Activated T-cell treated with anti-CD3 and anti-CD28 coated beads for 24 hours (primary cell): ENCODE measurements around the gene USB1.

Experiments used
- DNase-seq: peaks from one replicate; pipeline ENCODE4 v3.0.0-alpha.2; 2020; ENCODE audit warnings: low read depth

USB1 gene

DNA sequence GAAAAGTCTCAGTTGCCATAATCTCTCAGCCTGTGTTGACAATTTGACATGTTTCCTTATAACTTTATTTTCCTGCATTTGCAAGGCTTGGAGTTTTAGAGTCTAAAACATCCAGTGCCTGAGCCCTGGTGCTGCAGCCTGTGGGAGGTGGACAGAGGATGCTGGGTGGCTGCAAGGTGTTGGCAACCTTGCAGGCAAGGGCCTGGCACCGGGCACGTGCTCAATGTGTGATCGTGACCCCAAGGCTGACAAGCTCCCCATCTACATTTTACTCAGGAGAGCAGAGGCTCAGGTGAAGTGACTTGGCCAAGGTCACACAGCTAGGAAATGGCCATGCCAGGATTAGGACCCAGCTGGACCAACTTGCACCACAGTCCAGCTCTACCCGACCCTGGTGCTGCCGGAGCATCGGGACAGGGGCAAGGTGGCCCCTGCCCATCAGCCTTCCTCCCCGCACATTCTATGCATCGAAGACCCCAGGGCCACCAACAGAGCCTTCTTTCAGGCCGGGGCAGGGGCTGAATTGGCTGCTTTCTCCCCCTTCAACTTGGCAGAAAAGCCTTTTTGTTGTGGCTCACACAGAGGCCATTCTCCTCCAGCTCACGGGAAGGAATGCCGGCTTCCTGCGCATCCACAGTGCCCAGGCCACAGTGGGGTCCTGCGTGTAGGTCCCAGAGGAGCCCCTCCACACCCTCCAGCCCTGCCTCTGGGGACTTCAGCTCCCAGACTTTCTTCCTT lies 47.5 kb downstream of the USB1 start:
- DNase-seq: no peak

DNA sequence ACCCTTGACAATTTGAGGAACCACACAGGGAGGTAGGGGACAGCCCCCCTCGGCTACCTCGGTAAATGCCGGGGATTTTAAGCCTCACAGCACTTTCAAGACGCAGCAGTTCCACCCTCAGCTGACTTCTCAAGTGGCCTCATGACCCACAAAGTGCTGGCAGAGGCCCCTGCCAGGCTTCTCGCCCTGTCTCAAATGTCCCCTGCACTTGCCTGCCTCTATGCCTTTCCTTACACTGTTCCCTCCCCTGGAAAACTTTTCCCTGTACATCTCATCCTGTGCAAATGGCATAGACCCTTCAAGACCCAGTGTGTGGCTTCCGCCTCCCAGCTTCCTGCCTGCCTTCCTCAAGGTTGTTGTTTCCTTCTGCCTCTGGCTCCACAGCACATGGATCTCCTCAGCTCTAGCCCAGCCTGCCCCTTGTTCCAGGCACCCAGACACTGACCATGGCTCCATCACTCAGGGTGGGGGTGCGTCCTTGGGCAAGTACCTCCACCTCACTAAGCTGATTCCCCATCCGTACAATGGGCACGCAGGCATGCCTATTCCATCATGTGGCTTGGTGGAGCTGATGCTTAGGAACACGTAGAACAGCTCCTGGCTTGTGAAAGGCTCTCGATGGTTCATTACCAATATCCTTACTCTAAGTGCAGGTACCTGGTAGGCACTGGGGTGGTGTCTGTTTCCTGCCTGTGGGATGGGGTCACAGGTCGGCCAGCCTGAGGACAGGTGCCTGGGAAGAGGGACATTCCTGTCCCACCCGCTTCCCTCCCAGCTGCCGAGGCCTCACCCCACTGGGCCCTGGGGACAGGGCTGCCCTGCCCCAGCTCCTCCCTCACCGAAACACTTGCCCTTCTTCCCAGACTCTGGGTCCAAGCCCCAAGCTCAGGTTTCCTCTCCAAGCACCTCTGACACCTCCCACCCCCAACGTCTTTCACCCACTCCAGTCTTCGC lies 48.3 kb downstream of the USB1 start:
- no peak for DNase-seq

DNA sequence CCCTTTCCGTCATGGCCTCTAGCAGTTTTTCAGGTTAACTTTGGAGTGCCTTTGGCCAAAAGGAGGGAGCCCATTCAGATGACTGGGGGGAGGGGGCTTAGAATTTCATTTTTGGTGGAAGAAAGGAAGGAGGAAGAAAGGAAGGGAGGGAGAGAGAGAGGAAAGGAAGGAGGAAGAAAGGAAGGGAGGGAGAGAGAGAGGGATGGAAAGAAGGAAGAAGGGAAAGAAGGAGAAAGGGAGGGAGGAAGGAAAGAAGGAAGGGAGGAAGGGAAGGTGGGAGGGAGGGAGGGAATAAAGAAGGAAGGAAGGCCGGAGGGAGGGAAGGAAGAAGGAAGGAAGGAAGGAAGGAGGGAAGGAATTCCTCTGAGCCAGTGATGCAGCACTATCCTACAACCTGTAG lies 50.1 kb downstream of the USB1 start:
- DNase-seq: no peak

DNA sequence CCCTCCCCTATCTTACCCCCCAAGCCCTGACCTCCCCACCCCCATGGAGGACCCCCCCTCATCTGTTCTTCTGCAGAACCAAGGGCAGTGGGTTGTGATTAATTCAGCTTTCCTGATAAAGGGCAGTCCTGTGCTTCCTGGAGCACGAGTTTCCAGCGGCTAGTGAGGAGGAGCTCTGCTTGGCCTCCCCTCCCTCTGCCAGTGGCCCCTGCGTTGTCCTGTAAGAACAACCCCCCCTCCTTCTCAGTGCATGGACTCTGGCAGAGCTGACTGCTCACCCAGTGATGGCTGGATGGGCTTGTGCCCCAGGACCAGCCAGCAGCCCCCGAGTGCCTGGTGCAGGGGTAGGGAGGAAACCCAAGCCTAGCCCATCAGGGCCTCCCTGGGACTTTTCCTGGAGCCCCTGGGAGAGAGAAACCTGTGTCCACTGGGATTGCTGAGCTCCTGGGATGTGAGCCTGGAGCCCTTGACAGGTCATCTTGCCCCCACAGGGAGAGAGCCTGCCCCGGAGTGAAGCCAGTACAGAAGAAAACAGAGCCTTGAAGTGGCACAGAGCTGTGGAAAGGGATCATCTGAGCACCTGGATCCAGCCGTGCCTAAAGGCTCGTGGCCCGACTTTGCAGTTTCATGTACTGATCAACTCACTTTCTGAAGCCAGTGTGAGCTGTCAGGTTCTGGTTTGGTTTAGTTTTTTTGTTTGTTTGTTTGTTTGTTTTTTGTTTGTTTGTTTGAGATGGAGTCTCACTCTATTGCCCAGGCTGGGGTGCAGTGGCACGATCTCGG lies 50.8 kb downstream of the USB1 start:
- DNase-seq: no peak

DNA sequence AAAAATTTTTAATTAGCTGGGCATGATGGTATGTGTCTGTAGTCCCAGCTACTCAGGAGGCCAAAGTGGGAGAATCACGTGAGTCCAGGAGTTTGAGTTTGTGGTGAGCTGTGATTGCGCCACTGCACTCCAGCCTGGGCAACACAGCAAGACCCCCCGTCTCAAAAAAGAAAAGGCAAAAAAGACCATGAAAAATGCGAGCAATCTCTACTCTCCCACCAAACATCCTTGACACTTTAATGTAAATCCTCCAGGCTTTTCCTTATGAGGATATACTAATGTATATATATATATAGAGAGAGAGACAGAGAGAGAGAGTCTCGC lies 52.4 kb downstream of the USB1 start:
- DNase-seq: no peak

DNA sequence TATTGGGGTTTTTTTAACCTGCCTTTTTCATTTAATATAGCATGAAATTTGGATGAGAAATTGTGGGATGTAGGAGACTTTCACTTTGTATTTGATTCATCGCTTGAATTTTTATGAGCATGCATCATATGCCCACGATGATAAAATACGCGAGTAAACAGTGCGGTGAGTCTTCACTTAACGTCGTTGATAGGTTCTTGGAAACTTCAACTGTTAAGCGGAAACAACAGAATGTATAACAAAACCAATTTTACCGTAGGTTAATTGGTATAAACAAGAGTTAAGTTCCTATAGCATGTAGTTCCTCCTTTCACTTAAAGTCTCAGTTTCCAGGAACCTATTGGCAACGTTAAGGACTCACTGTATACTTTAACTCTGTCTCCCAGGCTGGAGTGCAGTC lies 53.1 kb downstream of the USB1 start:
- no peak for DNase-seq

DNA sequence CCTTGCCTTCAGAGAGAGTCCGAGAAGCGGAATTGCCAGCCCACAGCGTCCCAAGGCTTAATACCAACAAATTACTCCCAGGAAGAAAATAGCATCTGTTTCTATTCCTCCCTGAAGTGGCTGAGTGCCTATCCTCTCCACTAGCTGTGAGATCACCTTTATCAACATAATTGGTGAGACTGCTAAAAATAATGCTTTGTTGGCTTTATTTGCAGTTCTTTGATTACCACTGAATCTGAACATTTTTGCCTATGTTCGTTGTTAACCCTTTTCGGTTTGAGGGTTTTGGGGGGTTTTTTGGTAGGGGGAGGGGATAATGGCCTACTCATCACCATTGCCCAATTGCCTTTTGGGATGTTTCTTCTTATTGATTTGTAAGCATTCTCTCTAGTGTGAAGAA lies 55.4 kb downstream of the USB1 start:
- DNase-seq: no peak

DNA sequence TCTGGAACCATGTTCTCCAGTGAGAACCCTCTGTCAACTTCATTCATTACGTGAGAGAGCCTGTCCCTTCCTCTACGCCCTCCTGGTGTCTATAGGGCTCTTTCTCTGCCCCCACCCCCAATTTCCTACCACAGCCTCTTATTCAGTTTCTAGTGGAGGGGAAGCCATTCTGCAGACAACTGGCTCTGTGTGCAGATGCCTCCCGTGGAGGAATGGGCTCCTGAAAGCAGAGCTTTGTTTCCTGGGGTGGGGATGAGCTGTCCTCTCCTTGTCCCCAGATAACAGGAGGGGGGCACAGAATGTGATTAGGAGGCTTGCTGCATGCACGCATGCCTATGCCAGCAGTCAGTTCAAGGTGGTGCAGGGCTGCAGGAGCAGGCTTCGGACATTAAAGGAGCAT lies 55.9 kb downstream of the USB1 start:
- no peak for DNase-seq

DNA sequence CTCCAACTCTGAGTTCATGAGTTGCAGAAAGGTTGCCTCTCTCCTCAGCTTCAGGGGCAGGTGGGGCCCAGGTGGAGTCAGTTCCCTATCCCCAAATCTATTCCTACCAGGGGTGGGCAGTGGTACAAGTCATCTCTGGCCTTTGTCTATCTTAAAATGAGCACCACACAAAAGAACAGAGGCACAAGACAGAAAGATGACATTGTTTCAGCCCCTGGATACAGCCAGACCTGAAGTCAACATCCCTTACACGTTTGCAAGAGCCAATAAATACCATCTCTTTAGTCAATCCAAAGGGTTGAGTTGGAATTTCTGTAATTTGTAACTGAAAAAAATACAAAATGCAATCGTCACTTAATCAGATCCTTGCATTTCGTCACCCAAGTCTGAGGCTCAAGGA lies 56.6 kb downstream of the USB1 start:
- no peak for DNase-seq

DNA sequence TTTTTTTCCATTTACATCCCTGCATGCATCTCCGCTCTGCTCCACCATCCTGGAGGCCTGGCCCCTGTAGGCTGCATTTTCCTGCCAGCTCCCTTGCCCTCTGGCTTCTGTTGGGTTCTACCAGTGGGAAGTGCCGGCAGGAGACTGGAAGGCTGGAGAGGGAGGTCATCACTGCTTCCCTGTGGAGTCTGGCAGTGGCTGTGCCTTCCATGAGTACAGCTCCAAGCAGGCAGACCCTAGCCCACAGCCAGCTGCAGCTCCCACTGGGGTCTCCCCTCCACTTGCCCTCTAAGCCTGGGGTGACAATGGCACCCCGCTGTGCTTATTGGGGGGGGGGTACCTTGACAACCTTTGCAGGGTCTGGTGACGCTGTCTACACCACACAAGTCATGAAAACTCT lies 61.6 kb downstream of the USB1 start:
- no peak for DNase-seq

DNA sequence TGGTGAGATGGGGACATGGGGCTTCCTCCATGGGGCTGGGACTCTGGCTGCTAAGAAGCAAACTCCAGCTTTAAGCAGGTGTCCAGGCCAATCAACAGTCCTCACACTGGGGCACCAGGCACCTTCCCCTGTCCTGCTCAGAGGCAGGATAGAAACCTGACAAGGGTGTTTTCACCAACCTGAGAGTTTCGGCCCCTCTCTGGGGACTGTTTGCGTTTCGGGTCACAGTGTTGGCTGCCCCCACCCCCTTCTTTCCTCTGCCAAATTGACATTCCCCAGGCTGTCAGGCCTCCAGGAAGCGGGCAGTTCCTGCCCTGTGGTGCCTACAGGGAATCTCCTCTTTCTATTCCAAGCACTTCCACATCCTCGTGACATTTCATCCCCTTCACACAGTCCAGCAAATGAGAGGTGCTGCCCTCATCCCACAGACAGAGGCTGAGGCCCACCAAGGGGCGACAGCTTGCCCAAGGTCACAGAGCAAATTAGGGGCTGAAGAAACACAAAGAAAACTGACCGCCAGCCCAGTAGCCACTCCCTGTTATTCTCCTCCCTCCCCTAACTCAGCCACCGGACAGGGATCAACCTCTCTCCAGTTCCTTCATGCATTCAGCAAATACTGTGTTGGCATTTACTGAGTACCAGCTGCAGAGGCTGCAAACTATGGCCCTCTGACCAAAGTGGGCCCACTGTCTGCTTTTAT lies 62.3 kb downstream of the USB1 start:
- DNase-seq: no peak

DNA sequence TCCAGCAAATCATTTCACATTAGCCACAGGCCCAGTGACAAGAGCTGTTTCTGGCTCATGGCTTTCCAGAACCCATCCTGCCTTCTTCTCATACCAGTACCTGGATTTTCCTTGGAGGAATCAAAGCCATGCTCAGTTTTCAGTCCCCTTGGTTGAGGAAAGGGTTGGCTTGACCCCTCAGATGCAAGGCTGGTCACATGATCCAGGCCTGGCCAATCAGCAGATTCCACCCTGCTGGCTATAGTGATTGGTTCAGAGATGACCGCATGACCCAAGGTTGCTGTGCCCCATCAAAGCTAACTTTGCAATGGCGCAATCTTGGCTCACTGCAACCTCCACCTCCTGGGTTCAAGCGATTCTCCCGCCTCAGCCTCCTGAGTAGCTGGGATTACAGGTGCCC lies 69.4 kb downstream of the USB1 start:
- DNase-seq: no peak
